ENCODE data around the gene FANCC.
A peak's percentile ranks its signal among the peaks of the same experiment; 100 is the strongest.

The FANCC gene

DNA sequence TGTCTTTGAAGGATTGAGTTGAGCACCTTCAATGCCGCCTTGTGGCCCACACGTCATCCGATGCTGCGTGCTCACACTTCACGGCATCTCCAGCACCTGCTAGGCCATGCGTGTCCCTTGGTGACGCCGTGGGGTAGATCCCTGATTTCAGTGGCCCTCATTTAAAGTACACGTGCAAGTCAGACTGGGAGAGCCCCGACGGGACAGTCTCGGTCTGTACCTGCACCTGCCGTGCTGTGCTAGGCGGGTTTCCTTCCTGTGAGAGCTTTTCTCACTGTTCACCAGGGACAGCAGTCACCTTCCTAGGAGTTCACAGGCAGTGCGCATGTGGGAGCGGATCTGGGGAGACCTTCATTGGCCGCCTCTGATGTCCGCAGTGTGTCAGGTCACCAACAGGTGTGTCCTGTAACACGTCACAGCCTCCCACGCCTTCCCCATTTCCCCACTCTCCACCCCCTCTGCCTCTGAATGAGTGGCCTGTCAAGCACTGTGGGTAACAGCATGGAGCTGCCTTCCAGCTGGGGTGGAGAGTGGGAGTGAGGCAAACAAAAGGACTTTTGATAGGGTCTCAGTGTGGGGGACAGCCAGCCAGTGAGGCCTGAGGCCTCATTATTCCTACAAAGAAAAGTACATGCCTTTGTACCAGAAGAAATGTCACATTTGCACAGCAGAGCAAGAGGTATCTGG is 236.4 kb downstream of the FANCC start:
- no peak for DNase-seq (ENCODE audit: low read depth)
- H3K4me3 ChIP-seq (ENCODE audit: control insufficient read depth, low read depth, low read length): no peak overlapping the region
- TF ChIP-seq, protein P1, sequence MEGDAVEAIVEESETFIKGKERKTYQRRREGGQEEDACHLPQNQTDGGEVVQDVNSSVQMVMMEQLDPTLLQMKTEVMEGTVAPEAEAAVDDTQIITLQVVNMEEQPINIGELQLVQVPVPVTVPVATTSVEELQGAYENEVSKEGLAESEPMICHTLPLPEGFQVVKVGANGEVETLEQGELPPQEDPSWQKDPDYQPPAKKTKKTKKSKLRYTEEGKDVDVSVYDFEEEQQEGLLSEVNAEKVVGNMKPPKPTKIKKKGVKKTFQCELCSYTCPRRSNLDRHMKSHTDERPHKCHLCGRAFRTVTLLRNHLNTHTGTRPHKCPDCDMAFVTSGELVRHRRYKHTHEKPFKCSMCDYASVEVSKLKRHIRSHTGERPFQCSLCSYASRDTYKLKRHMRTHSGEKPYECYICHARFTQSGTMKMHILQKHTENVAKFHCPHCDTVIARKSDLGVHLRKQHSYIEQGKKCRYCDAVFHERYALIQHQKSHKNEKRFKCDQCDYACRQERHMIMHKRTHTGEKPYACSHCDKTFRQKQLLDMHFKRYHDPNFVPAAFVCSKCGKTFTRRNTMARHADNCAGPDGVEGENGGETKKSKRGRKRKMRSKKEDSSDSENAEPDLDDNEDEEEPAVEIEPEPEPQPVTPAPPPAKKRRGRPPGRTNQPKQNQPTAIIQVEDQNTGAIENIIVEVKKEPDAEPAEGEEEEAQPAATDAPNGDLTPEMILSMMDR (IDR thresholded peaks at IDR 0.05; ENCODE audit: control insufficient read depth, insufficient read depth, low read depth, low read length, missing control alignments): no peak

DNA sequence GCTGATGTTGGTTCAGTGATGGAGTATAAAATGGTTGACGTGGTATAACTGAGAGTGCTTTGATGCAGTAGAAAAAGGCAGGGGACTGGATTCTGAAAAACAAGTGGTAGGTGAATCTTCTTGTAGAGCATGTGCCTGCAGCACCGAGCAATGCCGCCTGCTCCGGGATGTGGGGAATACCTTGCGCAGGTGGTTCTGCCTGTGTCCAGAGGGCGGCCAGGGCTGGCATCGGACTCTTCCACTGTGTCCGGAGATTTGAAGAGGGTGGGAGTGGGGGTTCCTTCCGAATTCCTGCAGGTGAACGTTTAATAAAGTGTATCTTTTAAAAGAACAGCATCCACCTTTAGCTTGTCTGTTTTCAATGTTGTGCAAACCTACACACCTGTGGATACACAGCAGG is 238.0 kb downstream of the FANCC start:
- H3K4me3 ChIP-seq (ENCODE audit: control insufficient read depth, low read depth, low read length): no peak overlapping the region
- DNase-seq (ENCODE audit: low read depth): no peak
- TF ChIP-seq, protein P1 (IDR thresholded peaks at IDR 0.05; ENCODE audit: control insufficient read depth, insufficient read depth, low read depth, low read length, missing control alignments): no peak

DNA sequence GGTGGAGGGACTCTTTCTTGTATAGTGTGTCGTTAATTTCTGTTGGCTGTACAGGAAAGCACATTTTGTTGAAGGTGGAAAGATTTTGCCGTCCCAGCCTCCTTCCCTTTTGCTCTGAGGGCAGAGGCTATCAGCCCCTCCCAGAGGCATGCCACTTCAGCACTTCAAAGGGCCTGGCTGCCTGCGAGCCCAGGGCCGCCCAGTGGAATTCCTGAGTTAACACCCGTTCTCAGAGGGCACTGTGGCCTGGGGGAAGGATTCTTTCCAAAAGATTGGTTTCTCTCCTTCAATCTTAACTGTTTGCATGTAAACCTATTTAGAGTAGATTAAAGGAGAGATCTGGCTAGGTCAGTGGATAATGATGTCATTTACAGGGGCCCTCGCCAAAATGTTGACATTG is 238.6 kb downstream of the FANCC start:
- no peak overlapping the region for H3K4me3 ChIP-seq (ENCODE audit: control insufficient read depth, low read depth, low read length)
- DNase-seq (ENCODE audit: low read depth): no peak
- TF ChIP-seq, protein P1 (IDR thresholded peaks at IDR 0.05; ENCODE audit: control insufficient read depth, insufficient read depth, low read depth, low read length, missing control alignments): peak; percentile 11

DNA sequence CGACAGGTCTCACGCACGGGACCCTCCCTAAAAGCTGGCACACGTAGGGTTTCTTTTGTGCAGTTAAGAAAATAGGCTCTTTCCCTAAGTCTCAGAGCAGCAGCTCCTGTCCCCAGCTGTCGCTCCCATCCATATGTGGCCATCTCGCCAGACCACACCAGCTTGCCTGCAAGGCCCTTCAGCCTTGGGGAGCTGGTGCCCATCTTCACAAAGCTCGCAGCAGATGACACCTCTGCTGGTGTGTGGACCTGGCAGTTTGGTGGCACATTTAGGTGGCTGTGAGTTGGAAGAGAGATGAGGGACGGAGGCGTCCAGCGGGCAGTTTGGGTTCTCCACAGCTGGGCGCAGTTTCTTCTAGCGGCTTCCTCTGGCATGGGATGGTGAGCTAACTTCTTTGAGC is 239.0 kb downstream of the FANCC start:
- DNase-seq (ENCODE audit: low read depth): no peak
- H3K4me3 ChIP-seq (ENCODE audit: control insufficient read depth, low read depth, low read length): no peak overlapping the region
- TF ChIP-seq, protein P1 (IDR thresholded peaks at IDR 0.05; ENCODE audit: control insufficient read depth, insufficient read depth, low read depth, low read length, missing control alignments): no peak

DNA sequence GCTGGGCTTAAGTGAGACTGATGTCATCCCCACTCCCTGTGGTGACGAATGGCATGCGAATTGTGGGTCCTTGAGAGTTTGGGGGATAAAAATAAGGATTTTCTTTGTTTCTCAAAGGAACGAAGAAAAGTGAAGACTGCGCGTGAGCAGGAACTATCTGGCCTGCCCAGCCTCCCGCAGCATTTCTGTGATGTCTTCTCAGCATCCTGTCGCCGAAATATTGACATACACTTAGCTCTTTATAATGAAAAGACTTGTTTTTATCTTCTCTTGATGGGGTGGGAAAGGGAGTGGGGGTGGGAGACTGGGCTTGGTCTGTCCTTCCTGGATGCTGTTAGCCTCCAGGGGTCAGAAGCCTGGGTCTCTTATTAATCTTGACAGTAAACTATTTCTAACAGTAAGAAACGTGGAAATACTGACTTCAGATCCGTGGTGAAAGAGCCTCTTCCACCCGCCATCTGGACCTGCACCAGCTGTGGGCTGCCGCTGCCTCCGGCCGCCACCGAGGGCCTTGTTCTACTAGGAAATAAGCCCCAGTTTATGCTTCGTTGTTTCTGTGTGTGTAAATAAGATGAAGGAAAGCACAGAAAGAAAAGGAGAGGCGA is 239.6 kb downstream of the FANCC start:
- no peak overlapping the region for H3K4me3 ChIP-seq (ENCODE audit: control insufficient read depth, low read depth, low read length)
- no peak for DNase-seq (ENCODE audit: low read depth)
- TF ChIP-seq, protein P1 (IDR thresholded peaks at IDR 0.05; ENCODE audit: control insufficient read depth, insufficient read depth, low read depth, low read length, missing control alignments): no peak

DNA sequence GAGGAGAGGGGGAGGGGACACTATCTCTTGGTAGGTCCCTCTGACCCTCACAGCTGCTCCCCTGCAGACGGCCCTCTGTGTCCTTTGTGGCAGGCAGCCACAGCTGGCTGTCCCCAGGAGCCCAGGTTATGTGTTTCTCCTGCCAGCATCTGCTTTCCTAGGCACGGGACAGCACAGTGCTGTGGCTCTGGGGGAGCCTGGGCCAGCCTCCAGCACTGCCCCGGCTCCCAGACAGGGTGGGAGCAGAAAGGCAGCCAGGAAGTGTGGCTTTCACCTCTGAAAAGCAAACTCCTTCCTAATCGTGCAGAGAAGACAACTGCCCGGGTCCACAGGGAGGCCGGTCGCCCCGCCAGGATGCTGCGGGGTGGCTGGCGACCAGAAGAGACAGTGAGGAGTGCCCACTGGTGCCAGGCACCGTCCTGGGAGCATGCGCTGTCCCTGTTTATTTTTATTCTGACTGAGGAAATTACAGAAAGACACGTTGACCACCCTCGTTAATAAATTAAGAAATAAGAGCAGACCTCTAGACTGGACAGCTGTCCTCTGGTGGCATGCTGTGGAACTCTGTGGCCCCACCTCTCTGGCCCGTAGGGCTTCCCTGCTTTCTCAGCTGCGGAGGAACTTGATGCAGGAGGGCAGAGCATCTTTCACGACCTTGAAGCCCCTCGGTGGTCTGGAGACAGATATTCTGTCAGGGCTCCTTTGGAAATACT is 240.3 kb downstream of the FANCC start:
- DNase-seq (ENCODE audit: low read depth): no peak
- no peak overlapping the region for H3K4me3 ChIP-seq (ENCODE audit: control insufficient read depth, low read depth, low read length)
- TF ChIP-seq, protein P1 (IDR thresholded peaks at IDR 0.05; ENCODE audit: control insufficient read depth, insufficient read depth, low read depth, low read length, missing control alignments): peak; percentile 16
